Activated CD8-positive, alpha-beta T cell treated with anti-CD3 and anti-CD28 coated beads for 36 hours (primary cell): ENCODE data around the gene RCSD1. TPM values are rescaled to one million over a fixed set of nuclear protein-coding genes. Genes with fewer than 3 reads are reported as not detected.

Experiments
- ATAC-seq: fragments of 200-7000 bp; cut with Tn5 transposase; one replicate; pipeline ENCODE4 v1.10.0; 2021; ENCODE audit warnings: mild to moderate bottlenecking, moderate library complexity
- CTCF ChIA-PET: fragments of 350-600 bp; sonication (Branson Sonifier 250); formaldehyde crosslinking; loops from one replicate; lab custom pipeline; 2021; ENCODE audit warnings: antibody characterized with exemption; lab: Charles Lee
- POLR2A ChIA-PET: fragments of 350-600 bp; sonication (Branson Sonifier 250); formaldehyde crosslinking; loops from one replicate; lab custom pipeline; 2021; ENCODE audit warnings: antibody characterized with exemption; lab: Charles Lee
- DNase-seq: peaks from one replicate; pipeline ENCODE4 v3.0.0-alpha.2; 2020
- H3K27ac Mint-ChIP-seq: one replicate; pipeline ENCODE4 v1.8.0; 2021; ENCODE audit warnings: mild to moderate bottlenecking, mixed read lengths
- H3K27me3 Mint-ChIP-seq: one replicate; pipeline ENCODE4 v1.8.0; 2021; ENCODE audit warnings: mixed read lengths
- H3K36me3 Mint-ChIP-seq: one replicate; pipeline ENCODE4 v1.8.0; 2021; ENCODE audit warnings: low read depth, mixed read lengths
- H3K4me1 Mint-ChIP-seq: one replicate; pipeline ENCODE4 v1.8.0; 2021; ENCODE audit warnings: low read depth, mixed read lengths
- H3K4me3 Mint-ChIP-seq: one replicate; pipeline ENCODE4 v1.8.0; 2021; ENCODE audit warnings: mild to moderate bottlenecking, moderate library complexity, mixed read lengths
- H3K9me3 Mint-ChIP-seq: one replicate; pipeline ENCODE4 v1.8.0; 2021; ENCODE audit warnings: mixed read lengths
- CTCF ChIP-seq: fragments of 200-600 bp; IDR thresholded peaks from one replicate; pipeline ENCODE4 v1.8.0; 2022; ENCODE audit warnings: antibody characterized with exemption, mild to moderate bottlenecking
- intact Hi-C: fragments of 100-400 bp; cut with micrococcal nuclease; formaldehyde crosslinking; loops from one replicate; pipeline ENCODE4 v1.10.0; 2022
- total RNA-seq, 2 experiments: library from RNA; stranded (reverse); gene quantifications; one replicate each; pipeline ENCODE4 v1.2.3, GENCODE V29; 2021

Gene RCSD1
- total RNA-seq, 2 experiments from 2014 or later, result 66.4 to 67.9 TPM

DNA sequence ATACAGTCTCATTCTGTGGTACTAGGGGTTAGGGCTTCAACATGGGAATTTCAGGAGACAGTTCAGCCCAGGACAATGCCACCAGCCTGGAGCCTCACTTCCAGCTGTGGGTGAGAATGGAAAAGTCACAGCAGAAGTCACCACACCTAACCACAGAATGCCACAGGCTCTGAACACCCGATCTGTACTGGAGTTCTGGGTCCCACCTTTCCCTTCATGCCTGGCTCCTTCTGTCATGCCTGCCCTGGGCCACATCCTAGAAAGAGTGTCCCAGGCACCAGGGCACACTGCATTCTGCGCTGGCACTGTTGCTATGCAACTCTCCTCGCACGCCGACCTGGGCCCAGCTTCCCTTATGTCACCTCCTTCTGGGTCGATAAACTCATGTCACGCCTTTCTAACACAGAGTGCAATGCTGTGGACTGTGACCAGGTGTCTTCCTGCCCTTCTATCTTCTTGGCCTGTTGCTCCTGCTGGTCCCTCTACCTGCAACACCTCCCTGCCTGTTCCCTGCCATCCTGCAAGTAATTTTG lies 21.2 kb downstream of the RCSD1 start:
- H3K36me3 Mint-ChIP-seq, result peaks cover 32% of the 10 kb centered on the region

DNA sequence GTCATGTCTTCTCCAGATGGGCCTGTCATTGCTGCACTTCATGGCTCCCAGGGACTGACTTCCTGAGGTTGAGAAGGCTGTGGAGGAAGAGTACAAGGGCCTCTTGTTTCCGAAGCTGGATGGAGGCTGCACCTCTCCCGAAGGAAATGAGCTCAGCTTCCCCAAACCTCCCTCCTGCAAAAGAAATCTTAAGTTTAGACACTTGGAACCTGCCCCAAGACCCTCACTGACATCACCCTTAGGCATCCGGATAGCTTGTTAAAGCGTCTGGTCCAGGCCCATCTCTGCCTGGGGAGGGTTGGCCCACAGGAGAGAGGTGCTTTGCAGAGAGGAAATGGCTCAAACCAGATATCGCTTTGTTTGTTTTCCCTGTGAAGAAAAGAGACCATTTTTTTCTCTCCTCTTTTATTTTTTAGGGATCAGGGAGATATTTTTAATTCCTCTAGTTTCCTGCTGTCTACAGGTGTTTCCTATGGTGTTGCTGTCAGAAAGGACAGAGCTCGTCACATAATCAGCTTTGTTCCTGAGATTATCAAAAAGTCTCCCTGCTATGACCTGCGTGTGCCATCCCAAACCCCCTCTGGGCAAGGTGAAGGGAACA lies 25.0 kb downstream of the RCSD1 start:
- ChIA-PET CTCF (interaction anchor here (1.0 to 1.6 kb wide), 6 partner anchors 13 to 54 kb away, joined by 3 to 8 read pairs (median 4); no protein-coding TSS in a partner anchor), POLR2A (interaction anchor here (0.8 kb wide), 1 partner anchor 11 kb away, joined by 3 read pairs; no protein-coding TSS in a partner anchor)
- peak overlapping the region; percentile 52 for H3K27ac Mint-ChIP-seq
- peaks cover 28% of the 10 kb centered on the region for H3K36me3 Mint-ChIP-seq
- no peak overlapping the region for H3K4me3 Mint-ChIP-seq
- no peak for DNase-seq
- TF ChIP-seq CTCF, result no peak
- intact Hi-C loops, result no loop called here
- no peak for ATAC-seq
- H3K27me3 Mint-ChIP-seq, result no peaks in the 10 kb centered on the region
- H3K9me3 Mint-ChIP-seq, result no peaks in the 10 kb centered on the region
- peaks cover 89% of the 10 kb centered on the region for H3K4me1 Mint-ChIP-seq

More for the DNA sequence above, 21.2 kb downstream of the RCSD1 start:
- ChIA-PET POLR2A (interaction anchor here (0.7 to 1.2 kb wide), 2 partner anchors 13 to 18 kb away, joined by 3 read pairs; no protein-coding TSS in a partner anchor), CTCF (interaction anchor here (1.2 to 4.0 kb wide), 4 partner anchors 18 to 95 kb away, joined by 3 to 22 read pairs (median 4); no protein-coding TSS in a partner anchor)
- DNase-seq, result peak; percentile 43
- peak overlapping the region; percentile 68 for H3K27ac Mint-ChIP-seq
- H3K27me3 Mint-ChIP-seq, result no peaks in the 10 kb centered on the region
- intact Hi-C loops, result no loop called here
- H3K9me3 Mint-ChIP-seq, result no peaks in the 10 kb centered on the region
- H3K4me3 Mint-ChIP-seq, result no peak overlapping the region
- peak; percentile 56 for ATAC-seq
- TF ChIP-seq CTCF, result no peak
- H3K4me1 Mint-ChIP-seq, result peaks cover 77% of the 10 kb centered on the region

GRCh38 chr1:167656657-167657056 lies 26.6 kb downstream of the RCSD1 start:
- Mint-ChIP-seq H3K27ac (peak overlapping the region; percentile 47), H3K27me3 (no peaks in the 10 kb centered on the region), H3K9me3 (no peaks in the 10 kb centered on the region), H3K4me1 (peaks cover 83% of the 10 kb centered on the region), H3K4me3 (no peak overlapping the region), H3K36me3 (peaks cover 29% of the 10 kb centered on the region)
- TF ChIP-seq CTCF, result no peak
- POLR2A ChIA-PET, result interaction anchor here (0.9 to 1.3 kb wide), 2 partner anchors 9 to 16 kb away, joined by 3 to 4 read pairs; no protein-coding TSS in a partner anchor
- DNase-seq, result no peak
- CTCF ChIA-PET, result interaction anchor here (0.9 to 1.2 kb wide), 2 partner anchors 9 to 31 kb away, joined by 3 to 4 read pairs; no protein-coding TSS in a partner anchor
- intact Hi-C loops, result no loop called here
- ATAC-seq, result no peak

- DNase-seq (no peak), ATAC-seq (no peak)
- intact Hi-C loops, result no loop called here
- Mint-ChIP-seq H3K36me3 (peaks cover 37% of the 10 kb centered on the region), H3K4me3 (no peak overlapping the region), H3K27ac (peak overlapping the region; percentile 43), H3K9me3 (no peaks in the 10 kb centered on the region), H3K4me1 (peaks cover 86% of the 10 kb centered on the region), H3K27me3 (no peaks in the 10 kb centered on the region)
- ChIA-PET CTCF (interaction anchor here (1.2 to 1.5 kb wide), 2 partner anchors 15 to 29 kb away, joined by 4 to 8 read pairs; no protein-coding TSS in a partner anchor), POLR2A (no interaction called here)
- TF ChIP-seq CTCF, result no peak
Measured at GRCh38 chr1:167658574-167659328, 28.7 kb downstream of the RCSD1 start.
